Ramos (cell line): ENCODE measurements around the gene TEX261.
"Not testable (repeated sequence)": the region's sequence is repeated elsewhere in the genome, so short reads cannot be mapped to it uniquely, and the experiment has no call there.

Experiments used
- in situ Hi-C: fragments of 300-500 bp; cut with MboI; formaldehyde crosslinking; loops from one replicate; pipeline ENCODE4 v1.14.3; 2022; ENCODE audit warnings: low sequenced_read_pairs; ENCODE audit not compliant: unreplicated experiment

Gene TEX261

GRCh38 chr2:70994699-70995425, at the start of gene TEX261:
Gene TEX261 (minus strand): TSS chr2:70994873. CDS start chr2:70994757, 116 bp downstream.
- in situ Hi-C loops, result no loop called here

DNA sequence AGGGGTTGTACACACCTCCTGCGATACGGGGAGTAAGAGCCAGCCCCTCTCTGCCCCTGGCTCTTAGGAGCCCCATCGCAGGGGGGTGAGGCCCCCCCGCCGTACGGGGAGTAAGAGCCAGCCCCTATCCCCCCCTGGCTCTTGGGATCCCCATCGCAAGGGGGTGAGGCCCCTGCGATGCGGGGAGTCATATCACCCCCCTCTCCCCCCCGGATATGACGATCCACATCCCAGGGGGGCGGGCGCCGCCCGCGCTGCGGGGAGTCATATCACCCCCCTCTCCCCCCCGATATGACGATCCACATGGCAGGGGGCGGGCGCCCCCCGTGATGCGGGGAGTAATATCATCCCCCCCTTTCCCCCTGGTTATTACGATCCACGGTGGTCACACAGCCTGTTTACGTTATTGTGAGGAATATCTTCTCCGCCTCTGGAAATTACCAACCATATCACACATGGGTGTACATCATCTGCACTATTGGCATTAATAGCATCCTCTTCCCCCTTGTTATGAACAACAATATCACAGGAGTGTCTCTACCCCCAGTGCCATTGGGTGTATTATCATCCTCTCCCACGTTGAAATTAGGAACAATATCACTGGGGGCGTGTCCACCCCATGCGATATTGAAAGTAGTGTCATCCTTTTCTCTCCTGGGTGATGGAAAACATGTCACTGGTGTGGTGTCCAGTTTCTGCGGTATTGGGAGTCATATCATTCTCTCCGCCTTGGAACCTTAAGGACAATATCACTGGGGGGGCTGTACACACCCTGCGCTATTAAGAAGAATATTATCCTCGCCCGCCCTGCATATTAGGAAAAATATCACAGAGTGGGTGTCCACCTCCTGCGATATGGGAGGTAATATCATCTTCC, 49.1 kb upstream of the TEX261 start:
- in situ Hi-C loops, result no loop called here

- in situ Hi-C loops, result no loop called here
These were observed 47.6 kb upstream of the TEX261 start for GRCh38 chr2:71042287-71042686.

GRCh38 chr2:71036296-71036695, 41.6 kb upstream of the TEX261 start:
- in situ Hi-C loops, result not testable (repeated sequence)

DNA sequence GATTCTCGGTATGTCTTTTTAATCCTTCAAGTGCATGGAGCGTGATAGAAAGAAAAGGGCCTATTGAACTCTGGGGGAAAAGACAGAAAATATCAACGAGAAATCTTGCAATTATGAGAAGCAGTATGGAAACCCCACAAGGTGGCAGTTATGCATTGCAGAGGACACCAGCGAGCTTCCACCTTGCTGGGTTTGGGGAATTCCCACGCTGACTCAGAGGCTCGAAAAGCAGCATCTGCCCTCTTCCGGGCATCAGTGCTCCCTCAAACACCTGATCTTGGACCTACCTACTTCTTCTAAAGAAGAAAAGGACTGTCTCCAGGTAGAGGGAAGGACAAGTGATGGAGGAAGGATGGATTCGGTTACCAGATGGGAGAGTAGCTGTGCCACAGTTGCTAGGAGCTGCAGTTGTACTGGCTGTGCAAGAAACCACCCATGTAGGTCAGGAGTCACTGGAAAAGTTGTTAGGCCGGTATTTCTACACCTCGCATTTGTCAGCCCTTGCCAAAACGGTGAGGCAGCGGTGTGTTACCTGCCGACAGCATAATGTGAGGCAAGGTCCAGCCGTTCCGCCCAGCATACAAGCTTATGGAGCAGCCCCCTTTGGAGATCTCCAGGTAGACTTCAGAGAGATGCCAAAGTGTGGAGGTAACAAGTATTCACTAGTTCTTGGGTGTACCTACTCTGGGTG, 29.0 kb upstream of the TEX261 start:
- in situ Hi-C loops, result loop anchor here (10.0 kb wide), 1 partner anchor 131 kb away; no protein-coding TSS in a partner anchor

GRCh38 chr2:71021394-71021793, 26.7 kb upstream of the TEX261 start:
- in situ Hi-C loops, result loop anchor here (10.0 kb wide), 1 partner anchor 133 kb away; no protein-coding TSS in a partner anchor

- in situ Hi-C loops, result loop anchor here (10.0 kb wide), 1 partner anchor 135 kb away; no protein-coding TSS in a partner anchor
These were observed 25.3 kb upstream of the TEX261 start for GRCh38 chr2:71019989-71020388.

- in situ Hi-C loops, result no loop called here
These were observed 24.0 kb upstream of the TEX261 start for GRCh38 chr2:71018625-71019024.

DNA sequence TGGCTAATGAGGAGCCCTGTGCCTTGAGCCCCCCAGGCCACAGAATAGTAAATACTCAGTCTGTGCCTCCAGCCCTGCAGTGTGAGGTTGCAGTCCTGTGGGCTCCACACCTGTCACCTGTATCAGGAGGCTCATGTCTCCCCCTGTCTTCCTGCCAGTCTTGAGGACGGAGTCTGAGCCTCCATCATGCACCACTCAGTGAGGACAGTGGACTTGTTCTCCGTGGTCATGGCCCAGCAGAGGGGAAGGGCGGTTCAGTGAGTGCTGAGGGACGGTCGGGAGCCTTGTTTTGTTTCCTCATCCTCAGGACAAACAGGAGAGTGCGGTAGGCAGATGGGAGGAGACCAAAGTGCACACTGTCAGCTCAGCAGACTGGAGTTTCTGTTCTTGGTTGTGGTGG, 17.1 kb upstream of the TEX261 start:
- in situ Hi-C loops, result not testable (repeated sequence)

- in situ Hi-C loops, result no loop called here
These were observed 13.7 kb upstream of the TEX261 start for GRCh38 chr2:71008342-71008741.

- in situ Hi-C loops, result no loop called here
These were observed 12.5 kb upstream of the TEX261 start for GRCh38 chr2:71006955-71007799.

- in situ Hi-C loops, result no loop called here
These were observed 11.7 kb upstream of the TEX261 start for GRCh38 chr2:71006323-71006722.

DNA sequence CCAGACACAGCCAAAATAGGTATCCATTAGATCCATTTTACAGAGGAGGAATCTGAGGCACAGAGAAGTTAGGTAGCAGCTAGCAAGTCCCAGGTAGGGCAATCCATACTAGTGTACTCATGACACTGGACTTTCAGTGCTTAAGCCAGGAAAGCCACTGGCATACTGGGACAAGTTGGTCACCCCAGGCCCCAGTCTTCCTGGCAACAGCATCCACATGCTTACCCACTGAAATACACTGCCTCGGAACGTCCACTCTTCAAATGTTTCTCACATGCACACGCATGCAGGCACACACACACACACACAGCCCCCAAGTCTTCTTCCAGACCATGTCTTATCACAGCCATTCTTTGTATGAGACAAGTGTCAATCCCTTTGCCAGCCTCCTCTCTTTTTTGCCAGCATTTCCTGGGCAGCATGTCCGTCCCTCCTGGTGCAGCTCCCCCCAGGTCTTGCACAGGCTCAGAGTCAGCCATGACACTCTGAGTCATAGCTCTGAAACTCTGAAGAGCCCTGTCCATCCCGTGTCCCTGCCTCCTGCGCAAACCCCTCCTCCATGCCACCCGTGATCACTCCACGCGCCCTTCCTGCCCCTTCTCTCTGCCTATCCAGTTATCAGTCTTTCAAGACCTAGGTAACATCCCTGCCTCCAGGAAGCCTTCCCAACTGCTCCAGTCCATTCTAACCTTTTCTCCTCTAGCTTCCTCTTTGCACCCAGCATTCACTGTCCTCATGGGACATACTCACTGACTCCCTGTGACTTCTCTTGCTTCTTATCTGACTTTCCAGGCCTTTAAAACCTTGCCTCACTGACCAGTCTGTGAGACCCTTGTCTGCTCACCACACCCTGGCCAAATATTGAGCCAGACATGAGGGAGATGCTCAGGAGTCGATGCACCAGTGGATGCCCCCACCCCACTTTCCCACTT, 10.9 kb upstream of the TEX261 start:
- in situ Hi-C loops, result no loop called here

DNA sequence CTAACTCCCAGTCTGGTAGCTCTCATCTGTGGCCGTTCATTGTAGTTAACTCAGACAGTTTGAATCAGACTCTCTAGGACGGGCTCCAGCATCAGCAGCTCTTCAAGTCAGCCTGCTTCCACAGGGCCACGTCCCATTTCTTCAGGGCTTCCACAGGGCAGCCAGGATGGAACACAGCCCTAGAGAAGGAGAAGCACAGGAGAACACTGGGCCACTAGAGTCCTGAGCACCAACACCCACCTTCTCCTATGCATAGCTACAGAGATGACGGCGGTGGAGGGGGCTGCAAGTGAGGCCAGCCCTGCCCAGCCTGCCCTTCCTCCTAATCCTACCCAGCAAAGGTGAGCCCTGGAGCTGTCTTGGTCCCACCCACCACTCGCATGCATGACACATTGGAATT, 10.2 kb upstream of the TEX261 start:
- in situ Hi-C loops, result no loop called here

GRCh38 chr2:71003966-71004755, 9.5 kb upstream of the TEX261 start:
- in situ Hi-C loops, result no loop called here

DNA sequence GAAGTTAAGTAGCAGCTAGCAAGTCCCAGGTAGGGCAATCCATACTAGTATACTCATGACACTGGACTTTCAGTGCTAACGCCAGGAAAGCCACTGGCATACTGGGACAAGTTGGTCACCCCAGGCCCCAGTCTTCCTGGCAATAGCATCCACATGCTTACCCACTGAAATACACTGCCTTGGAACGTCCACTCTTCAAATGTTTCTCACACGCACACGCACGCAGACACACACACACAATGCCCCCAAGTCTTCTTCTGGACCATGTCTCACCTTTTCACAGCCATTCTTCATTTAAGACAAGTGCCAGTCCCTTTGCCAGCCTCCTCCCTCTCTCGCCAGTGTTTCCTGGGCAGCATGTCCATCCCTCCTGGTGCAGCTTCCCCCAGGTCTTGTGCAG, 8.7 kb upstream of the TEX261 start:
- in situ Hi-C loops, result no loop called here

- in situ Hi-C loops, result no loop called here
These were observed 7.4 kb upstream of the TEX261 start for GRCh38 chr2:71001981-71002570.

GRCh38 chr2:71001592-71001927, 6.9 kb upstream of the TEX261 start:
- in situ Hi-C loops, result no loop called here
